ENCODE data around the gene NUP214.

- TF ChIP-seq CTCF (IDR thresholded peaks at IDR 0.05), result no peak
- TF ChIP-seq ZFX (IDR thresholded peaks at IDR 0.05; ENCODE audit: borderline replicate concordance), result no peak
Observed at GRCh38 chr9:131190191-131190590, 64.8 kb downstream of the NUP214 start.
